COLO829 (cell line): Measurements from ENCODE around the gene PDZK1IP1.
"Not testable (repeated sequence)": the region's sequence is repeated elsewhere in the genome, so short reads cannot be mapped to it uniquely, and the experiment has no call there.

ENCODE experiments used
- DNase-seq: peaks from one replicate; pipeline ENCODE4 v3.0.0; 2012; ENCODE audit warnings: low spot score

Gene PDZK1IP1

GRCh38 chr1:47181095-47181954 lies 8.5 kb downstream of the PDZK1IP1 start:
- DNase-seq: no peak

GRCh38 chr1:47180603-47181094 lies 9.2 kb downstream of the PDZK1IP1 start:
- DNase-seq: no peak

- no peak for DNase-seq
These were observed 9.8 kb downstream of the PDZK1IP1 start for GRCh38 chr1:47179988-47180563.

GRCh38 chr1:47179017-47179987 lies 10.5 kb downstream of the PDZK1IP1 start:
- DNase-seq: peak; percentile 79

- DNase-seq: no peak
These were observed 11.2 kb downstream of the PDZK1IP1 start for GRCh38 chr1:47178654-47179016.

- DNase-seq: no peak
These were observed 11.8 kb downstream of the PDZK1IP1 start for GRCh38 chr1:47178020-47178419.

- DNase-seq: peak; percentile 84
These were observed 14.5 kb downstream of the PDZK1IP1 start for GRCh38 chr1:47175227-47175934.

GRCh38 chr1:47174656-47175020 lies 15.2 kb downstream of the PDZK1IP1 start:
- DNase-seq: no peak

GRCh38 chr1:47172782-47173181 lies 17.1 kb downstream of the PDZK1IP1 start:
- DNase-seq: no peak

GRCh38 chr1:47164552-47164951 lies 25.3 kb downstream of the PDZK1IP1 start:
- no peak for DNase-seq

GRCh38 chr1:47161298-47162040 lies 28.4 kb downstream of the PDZK1IP1 start:
- no peak for DNase-seq

- no peak for DNase-seq
These were observed 29.1 kb downstream of the PDZK1IP1 start for GRCh38 chr1:47160716-47161115.

GRCh38 chr1:47157957-47158356 lies 31.9 kb downstream of the PDZK1IP1 start:
- DNase-seq: not testable (repeated sequence)

GRCh38 chr1:47156457-47156856 lies 33.4 kb downstream of the PDZK1IP1 start:
- DNase-seq: not testable (repeated sequence)

- not testable (repeated sequence) for DNase-seq
These were observed 40.7 kb downstream of the PDZK1IP1 start for GRCh38 chr1:47149162-47149561.

- DNase-seq: no peak
These were observed 42.6 kb downstream of the PDZK1IP1 start for GRCh38 chr1:47147047-47147785.

- DNase-seq: not testable (repeated sequence)
These were observed 43.3 kb downstream of the PDZK1IP1 start for GRCh38 chr1:47146495-47146894.

- not testable (repeated sequence) for DNase-seq
These were observed 46.2 kb downstream of the PDZK1IP1 start for GRCh38 chr1:47143654-47144053.

- DNase-seq: not testable (repeated sequence)
These were observed 49.5 kb downstream of the PDZK1IP1 start for GRCh38 chr1:47140358-47140757.
